LNCaP clone FGC (cell line): ENCODE data around the gene CYP4V2.

Experiments
- DNase-seq: peaks from one replicate; pipeline ENCODE4 v3.0.0-alpha.2; 2011; ENCODE audit warnings: low read depth
- H3K4me3 ChIP-seq: 2 replicates; pipeline ENCODE4 v1.5.1; 2011; ENCODE audit warnings: mild to moderate bottlenecking, low read depth, low read length, control low read depth
- CTCF ChIP-seq: IDR thresholded peaks from 2 replicates; pipeline ENCODE4 v1.5.1; 2012; ENCODE audit warnings: mild to moderate bottlenecking; ENCODE audit not compliant: control insufficient read depth, insufficient read depth; ENCODE audit errors: extremely low read depth

Gene CYP4V2

GRCh38 chr4:186167605-186168004, 23.8 kb upstream of the CYP4V2 start:
- DNase-seq, result no peak
- TF ChIP-seq CTCF, result no peak
- H3K4me3 ChIP-seq, result no peak overlapping the region

- TF ChIP-seq CTCF, result no peak
- DNase-seq, result no peak
- H3K4me3 ChIP-seq, result no peak overlapping the region
Observed at GRCh38 chr4:186168750-186169149, 22.6 kb upstream of the CYP4V2 start.

GRCh38 chr4:186169333-186169944, 21.9 kb upstream of the CYP4V2 start:
- TF ChIP-seq CTCF, result no peak
- DNase-seq, result no peak
- no peak overlapping the region for H3K4me3 ChIP-seq

GRCh38 chr4:186169945-186170802, 21.2 kb upstream of the CYP4V2 start:
- no peak for DNase-seq
- TF ChIP-seq CTCF, result no peak
- no peak overlapping the region for H3K4me3 ChIP-seq

GRCh38 chr4:186170966-186171365, 20.4 kb upstream of the CYP4V2 start:
- TF ChIP-seq CTCF, result no peak
- H3K4me3 ChIP-seq, result no peak overlapping the region
- DNase-seq, result no peak

- no peak overlapping the region for H3K4me3 ChIP-seq
- no peak for TF ChIP-seq CTCF
- DNase-seq, result no peak
Observed at GRCh38 chr4:186172546-186172945, 18.8 kb upstream of the CYP4V2 start.
